ENCODE data around the gene TDRD12. TPM values are rescaled to one million over a fixed set of nuclear protein-coding genes. Genes with fewer than 3 reads are reported as not detected.

TDRD12 gene
- total and polyA plus RNA-seq, 2 experiments from 2014 or later, result 0.68 to 2.8 TPM

DNA sequence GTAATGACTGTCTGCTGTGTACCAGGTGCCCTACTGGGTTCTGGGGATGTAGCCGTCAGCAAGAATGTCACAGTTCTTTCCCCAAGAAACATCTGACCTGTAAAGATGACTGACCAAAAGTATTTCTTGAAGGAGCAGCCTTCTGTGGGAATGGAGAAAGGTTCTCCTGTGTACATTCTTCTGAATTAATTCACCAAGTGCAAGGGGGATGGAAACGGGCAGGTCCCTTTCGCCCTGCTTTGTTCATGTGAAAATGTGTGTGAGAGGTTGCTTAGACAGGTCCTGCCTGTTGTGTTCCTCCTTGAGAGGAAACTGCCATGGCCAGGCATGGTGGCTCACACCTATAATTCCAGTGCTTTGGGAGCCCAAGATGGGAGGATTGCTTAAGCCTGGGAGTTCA, 93.0 kb downstream of the TDRD12 start:
- no peak overlapping the region for H3K4me3 Mint-ChIP-seq
- DNase-seq (ENCODE audit: low spot score) (no peak), ATAC-seq (no peak)
- Histone ChIP-seq H3K36me3 (ENCODE audit: insufficient read depth) (no peaks in the 10 kb centered on the region), H3K4me3 (no peak overlapping the region), H3K27ac (ENCODE audit: low read depth) (no peak overlapping the region), H2AFZ (no peak overlapping the region), H4K20me1 (replicated peaks; ENCODE audit: insufficient read depth) (no peaks in the 10 kb centered on the region), H3K79me2 (replicated peaks; ENCODE audit: insufficient read depth) (no peaks in the 10 kb centered on the region), H3K4me1 (ENCODE audit: insufficient read depth) (peaks cover 15% of the 10 kb centered on the region), H3K4me2 (no peak overlapping the region), H3F3A (replicated peaks; ENCODE audit: low read depth) (no peaks in the 10 kb centered on the region), H3K27me3 (ENCODE audit: insufficient read depth) (no peaks in the 10 kb centered on the region), H3K9me2 (ENCODE audit: insufficient read depth) (no peaks in the 10 kb centered on the region)
- H3K36me3 Mint-ChIP-seq (ENCODE audit: low read depth), result no peaks in the 10 kb centered on the region
- no peak for TF ChIP-seq CREB1 (CRISPR knock-in tag; IDR thresholded peaks at IDR 0.05; ENCODE audit: low read depth)
- no peak for TF ChIP-seq ZNF331 (CRISPR knock-in tag; IDR thresholded peaks at IDR 0.05; ENCODE audit: low read depth)
- no peak for TF ChIP-seq ZNF114 (CRISPR knock-in tag; IDR thresholded peaks at IDR 0.05)
- no peak for TF ChIP-seq REST (IDR thresholded peaks at IDR 0.05; ENCODE audit: unreplicated experiment)
- TF ChIP-seq, protein P1, sequence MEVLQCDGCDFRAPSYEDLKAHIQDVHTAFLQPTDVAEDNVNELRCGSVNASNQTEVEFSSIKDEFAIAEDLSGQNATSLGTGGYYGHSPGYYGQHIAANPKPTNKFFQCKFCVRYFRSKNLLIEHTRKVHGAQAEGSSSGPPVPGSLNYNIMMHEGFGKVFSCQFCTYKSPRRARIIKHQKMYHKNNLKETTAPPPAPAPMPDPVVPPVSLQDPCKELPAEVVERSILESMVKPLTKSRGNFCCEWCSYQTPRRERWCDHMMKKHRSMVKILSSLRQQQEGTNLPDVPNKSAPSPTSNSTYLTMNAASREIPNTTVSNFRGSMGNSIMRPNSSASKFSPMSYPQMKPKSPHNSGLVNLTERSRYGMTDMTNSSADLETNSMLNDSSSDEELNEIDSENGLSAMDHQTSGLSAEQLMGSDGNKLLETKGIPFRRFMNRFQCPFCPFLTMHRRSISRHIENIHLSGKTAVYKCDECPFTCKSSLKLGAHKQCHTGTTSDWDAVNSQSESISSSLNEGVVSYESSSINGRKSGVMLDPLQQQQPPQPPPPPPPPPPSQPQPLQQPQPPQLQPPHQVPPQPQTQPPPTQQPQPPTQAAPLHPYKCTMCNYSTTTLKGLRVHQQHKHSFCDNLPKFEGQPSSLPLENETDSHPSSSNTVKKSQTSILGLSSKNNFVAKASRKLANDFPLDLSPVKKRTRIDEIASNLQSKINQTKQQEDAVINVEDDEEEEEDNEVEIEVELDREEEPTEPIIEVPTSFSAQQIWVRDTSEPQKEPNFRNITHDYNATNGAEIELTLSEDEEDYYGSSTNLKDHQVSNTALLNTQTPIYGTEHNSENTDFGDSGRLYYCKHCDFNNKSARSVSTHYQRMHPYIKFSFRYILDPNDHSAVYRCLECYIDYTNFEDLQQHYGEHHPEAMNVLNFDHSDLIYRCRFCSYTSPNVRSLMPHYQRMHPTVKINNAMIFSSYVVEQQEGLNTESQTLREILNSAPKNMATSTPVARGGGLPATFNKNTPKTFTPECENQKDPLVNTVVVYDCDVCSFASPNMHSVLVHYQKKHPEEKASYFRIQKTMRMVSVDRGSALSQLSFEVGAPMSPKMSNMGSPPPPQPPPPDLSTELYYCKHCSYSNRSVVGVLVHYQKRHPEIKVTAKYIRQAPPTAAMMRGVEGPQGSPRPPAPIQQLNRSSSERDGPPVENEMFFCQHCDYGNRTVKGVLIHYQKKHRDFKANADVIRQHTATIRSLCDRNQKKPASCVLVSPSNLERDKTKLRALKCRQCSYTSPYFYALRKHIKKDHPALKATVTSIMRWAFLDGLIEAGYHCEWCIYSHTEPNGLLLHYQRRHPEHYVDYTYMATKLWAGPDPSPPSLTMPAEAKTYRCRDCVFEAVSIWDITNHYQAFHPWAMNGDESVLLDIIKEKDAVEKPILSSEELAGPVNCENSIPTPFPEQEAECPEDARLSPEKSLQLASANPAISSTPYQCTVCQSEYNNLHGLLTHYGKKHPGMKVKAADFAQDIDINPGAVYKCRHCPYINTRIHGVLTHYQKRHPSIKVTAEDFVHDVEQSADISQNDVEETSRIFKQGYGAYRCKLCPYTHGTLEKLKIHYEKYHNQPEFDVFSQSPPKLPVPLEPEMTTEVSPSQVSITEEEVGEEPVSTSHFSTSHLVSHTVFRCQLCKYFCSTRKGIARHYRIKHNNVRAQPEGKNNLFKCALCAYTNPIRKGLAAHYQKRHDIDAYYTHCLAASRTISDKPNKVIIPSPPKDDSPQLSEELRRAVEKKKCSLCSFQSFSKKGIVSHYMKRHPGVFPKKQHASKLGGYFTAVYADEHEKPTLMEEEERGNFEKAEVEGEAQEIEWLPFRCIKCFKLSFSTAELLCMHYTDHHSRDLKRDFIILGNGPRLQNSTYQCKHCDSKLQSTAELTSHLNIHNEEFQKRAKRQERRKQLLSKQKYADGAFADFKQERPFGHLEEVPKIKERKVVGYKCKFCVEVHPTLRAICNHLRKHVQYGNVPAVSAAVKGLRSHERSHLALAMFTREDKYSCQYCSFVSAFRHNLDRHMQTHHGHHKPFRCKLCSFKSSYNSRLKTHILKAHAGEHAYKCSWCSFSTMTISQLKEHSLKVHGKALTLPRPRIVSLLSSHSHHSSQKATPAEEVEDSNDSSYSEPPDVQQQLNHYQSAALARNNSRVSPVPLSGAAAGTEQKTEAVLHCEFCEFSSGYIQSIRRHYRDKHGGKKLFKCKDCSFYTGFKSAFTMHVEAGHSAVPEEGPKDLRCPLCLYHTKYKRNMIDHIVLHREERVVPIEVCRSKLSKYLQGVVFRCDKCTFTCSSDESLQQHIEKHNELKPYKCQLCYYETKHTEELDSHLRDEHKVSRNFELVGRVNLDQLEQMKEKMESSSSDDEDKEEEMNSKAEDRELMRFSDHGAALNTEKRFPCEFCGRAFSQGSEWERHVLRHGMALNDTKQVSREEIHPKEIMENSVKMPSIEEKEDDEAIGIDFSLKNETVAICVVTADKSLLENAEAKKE (CRISPR knock-in tag; IDR thresholded peaks at IDR 0.05), result no peak
- no peak for TF ChIP-seq EZH2 (IDR thresholded peaks at IDR 0.05; ENCODE audit: low read depth, unreplicated experiment)
- no peak for TF ChIP-seq STAT1 (IDR thresholded peaks at IDR 0.05; ENCODE audit: unreplicated experiment)
- TF ChIP-seq ETS1 (IDR thresholded peaks at IDR 0.05), result no peak
- no peak for TF ChIP-seq JUNB (IDR thresholded peaks at IDR 0.05; ENCODE audit: unreplicated experiment)
- TF ChIP-seq POLR2AphosphoS5 (IDR thresholded peaks at IDR 0.05; ENCODE audit: low read depth), result no peak
- no peaks in the 10 kb centered on the region; the same call in 2 of the 3 replicates for H3K9me3 Mint-ChIP-seq
- H3K4me1 Mint-ChIP-seq, result peaks cover 35% of the 10 kb centered on the region
- no peak overlapping the region; the same call in 1 of the 2 replicates for H3K27ac Mint-ChIP-seq
- H3K27me3 Mint-ChIP-seq (ENCODE audit: insufficient read depth, low read depth, poor library complexity), result no peaks in the 10 kb centered on the region
